ENCODE results near the gene HK3. TPM values are rescaled to one million over a fixed set of nuclear protein-coding genes. Genes with fewer than 3 reads are reported as not detected.

Gene HK3
- total and polyA plus RNA-seq, 2 donors from 2014 or later = 2.0 to 21.2 TPM

- Histone ChIP-seq H3K27me3 (ENCODE audit: control insufficient read depth, insufficient read depth, low read length) (no peaks in the 10 kb centered on the region), H3K36me3 (ENCODE audit: control insufficient read depth in 2 of 3, insufficient read depth in 3 of 3, low read length in 3 of 3) (peaks cover 10 to 20% (median 17%) of the 10 kb centered on the region in 3 donors), H3K27ac (ENCODE audit: low read depth in 2 of 2, low read length in 2 of 2) (no peak overlapping the region), H3K4me3 (ENCODE audit: low read length in 3 of 3) (no peak overlapping the region), H3K9ac (ENCODE audit: low read length in 3 of 3) (no peak overlapping the region), H3K4me1 (ENCODE audit: control insufficient read depth in 2 of 3, insufficient read depth in 2 of 3, low read depth in 1 of 3, low read length in 3 of 3) (peaks cover 0 to 2% (median 0%) of the 10 kb centered on the region in 3 donors), H3K9me3 (ENCODE audit: control insufficient read depth in 2 of 3, insufficient read depth in 1 of 3, low read length in 3 of 3) (no peaks in the 10 kb centered on the region)
- FAIRE-seq (no peak), DNase-seq (no peak)
- TF ChIP-seq CTCF (IDR thresholded peaks at IDR 0.05; ENCODE audit: borderline replicate concordance, extremely low read depth, insufficient read depth) = no peak
- intact Hi-C loops (cut with DNase I) = no loop called here
Observed at GRCh38 chr5:176900780-176901204, 1.6 kb upstream of the HK3 start.

- H3K4me3 ChIP-seq (ENCODE audit: low read length in 3 of 3) = no peak overlapping the region
- DNase-seq = peak in 1 of 5 donors; percentile 9
Observed at GRCh38 chr5:176899946-176900779, 1.0 kb upstream of the HK3 start.

GRCh38 chr5:176897263-176897662, 1.9 kb downstream of the HK3 start:
- no peak for TF ChIP-seq CTCF (IDR thresholded peaks at IDR 0.05; ENCODE audit: borderline replicate concordance, extremely low read depth, insufficient read depth)
- no peaks in the 10 kb centered on the region for H3K9me3 ChIP-seq (ENCODE audit: control insufficient read depth in 2 of 3, insufficient read depth in 1 of 3, low read length in 3 of 3)
- H3K4me3 ChIP-seq (ENCODE audit: low read length in 3 of 3) = no peak overlapping the region
- DNase-seq (no peak), FAIRE-seq (no peak)
- peaks cover 0 to 2% (median 0%) of the 10 kb centered on the region in 3 donors for H3K4me1 ChIP-seq (ENCODE audit: control insufficient read depth in 2 of 3, insufficient read depth in 2 of 3, low read depth in 1 of 3, low read length in 3 of 3)
- H3K27me3 ChIP-seq (ENCODE audit: control insufficient read depth, insufficient read depth, low read length) = no peaks in the 10 kb centered on the region
- no peak overlapping the region for H3K27ac ChIP-seq (ENCODE audit: low read depth in 2 of 2, low read length in 2 of 2)
- no peak overlapping the region for H3K9ac ChIP-seq (ENCODE audit: low read length in 3 of 3)
- intact Hi-C loops (cut with DNase I) = no loop called here
- H3K36me3 ChIP-seq (ENCODE audit: control insufficient read depth in 2 of 3, insufficient read depth in 3 of 3, low read length in 3 of 3) = no peaks in the 10 kb centered on the region

More at GRCh38 chr5:176899946-176900779, 1.0 kb upstream of the HK3 start:
- Histone ChIP-seq H3K9ac (ENCODE audit: low read length in 3 of 3) (no peak overlapping the region), H3K9me3 (ENCODE audit: control insufficient read depth in 2 of 3, insufficient read depth in 1 of 3, low read length in 3 of 3) (no peaks in the 10 kb centered on the region), H3K27me3 (ENCODE audit: control insufficient read depth, insufficient read depth, low read length) (no peaks in the 10 kb centered on the region), H3K4me1 (ENCODE audit: control insufficient read depth in 2 of 3, insufficient read depth in 2 of 3, low read depth in 1 of 3, low read length in 3 of 3) (peaks cover 0 to 2% (median 0%) of the 10 kb centered on the region in 3 donors), H3K36me3 (ENCODE audit: control insufficient read depth in 2 of 3, insufficient read depth in 3 of 3, low read length in 3 of 3) (peaks cover 7 to 13% (median 11%) of the 10 kb centered on the region in 3 donors), H3K27ac (ENCODE audit: low read depth in 2 of 2, low read length in 2 of 2) (no peak overlapping the region)
- TF ChIP-seq CTCF (IDR thresholded peaks at IDR 0.05; ENCODE audit: borderline replicate concordance, extremely low read depth, insufficient read depth) = no peak
- no peak for FAIRE-seq
- intact Hi-C loops (cut with DNase I) = no loop called here

Measured in kidney (tissue), 14 donors.